Measurements from ENCODE around the gene TANGO2. TPM values are rescaled to one million over a fixed set of nuclear protein-coding genes. Genes with fewer than 3 reads are reported as not detected.

TANGO2 gene
- total and polyA plus RNA-seq, 9 of the 15 experiments (the other 6 are each of a cell fraction or from before 2014, with no cell fraction given) = 15.5 to 94.9 (median 70.1) TPM

GRCh38 chr22:20076627-20077172 lies 55.8 kb downstream of the TANGO2 start (continued):
- TF ChIP-seq HSF4 (CRISPR knock-in tag; IDR thresholded peaks at IDR 0.05; ENCODE audit: borderline replicate concordance) (no peak), NR2C1 (IDR thresholded peaks at IDR 0.05) (no peak), NR2C1 (tag; IDR thresholded peaks at IDR 0.05) (no peak), CGGBP1 (CRISPR knock-in tag; IDR thresholded peaks at IDR 0.05) (peak; percentile 57; the same call in 1 of the 2 replicates), ESRRB (CRISPR knock-in tag; IDR thresholded peaks at IDR 0.05; ENCODE audit: borderline replicate concordance) (no peak), ARID3A (IDR thresholded peaks at IDR 0.05; ENCODE audit: borderline replicate concordance, low read depth, low read length) (peak; percentile 92), ZKSCAN1 (IDR thresholded peaks at IDR 0.05; ENCODE audit: low read depth, low read length) (0 out of 2 replicates have a peak, but pooled peaks have one; percentile 23), THRB (CRISPR knock-in tag; conservative IDR thresholded peaks at IDR 0.05) (peak; percentile 71; the same call in 1 of the 2 replicates), ATF1 (CRISPR knock-in tag; IDR thresholded peaks at IDR 0.05) (no peak), ATF1 (tag; IDR thresholded peaks at IDR 0.05) (0 out of 2 replicates have a peak, but pooled peaks have one; percentile 27), GTF3C2 (IDR thresholded peaks at IDR 0.05; ENCODE audit: borderline replicate concordance, extremely low read depth, insufficient read length) (no peak), RBM39 (optimal IDR thresholded peaks at IDR 0.05; ENCODE audit: low read depth, low read length) (peak; percentile 65), SMC3 (conservative IDR thresholded peaks at IDR 0.05; ENCODE audit: insufficient read depth, low read depth, low read length) (0 out of 2 replicates have a peak, but pooled peaks have one; percentile 25), RFX7 (CRISPR knock-in tag; IDR thresholded peaks at IDR 0.05) (no peak), ETS2 (tag; IDR thresholded peaks at IDR 0.05; ENCODE audit: borderline replicate concordance, poor library complexity, severe bottlenecking) (no peak), ZBTB8A (IDR thresholded peaks at IDR 0.05; ENCODE audit: partially characterized antibody) (no peak), U2AF1 (optimal IDR thresholded peaks at IDR 0.05; ENCODE audit: low read depth, low read length) (peak; percentile 56), ZNF707 (CRISPR knock-in tag; conservative IDR thresholded peaks at IDR 0.05) (0 out of 2 replicates have a peak, but pooled peaks have one; percentile 9), ATF6 (CRISPR knock-in tag; IDR thresholded peaks at IDR 0.05) (no peak)

All from K562 (cell line).